Peyer's patch (tissue), 4 donors: ENCODE measurements around the gene TMEM175.

Source experiments
- CTCF ChIP-seq, 6 experiments: fragments of 450-650 bp in 4 of 6; fragments of 200-600 bp in 2 of 6; sonication (generic) in 1 of 6; IDR thresholded peaks; one replicate each; pipeline ENCODE4 v1.5.1; 2017 to 2019; ENCODE audit warnings: antibody characterized with exemption in 6 of 6, mild to moderate bottlenecking in 3 of 6, moderate library complexity in 1 of 6
- POLR2A ChIP-seq, 2 donors: fragments of 450-650 bp; IDR thresholded peaks; one replicate each; pipeline ENCODE4 v1.5.1; 2017; ENCODE audit warnings: antibody characterized with exemption in 2 of 2, mild to moderate bottlenecking in 2 of 2, moderate library complexity in 2 of 2

- TF ChIP-seq CTCF (IDR thresholded peaks at IDR 0.05) (no peak), POLR2A (IDR thresholded peaks at IDR 0.05) (no peak)
These were observed 69.9 kb downstream of the TMEM175 start for GRCh38 chr4:1002131-1002630.
